Activated CD4-positive, alpha-beta T cell treated with anti-CD3 and anti-CD28 coated beads for 4 hours (primary cell): Measurements from ENCODE around the gene BCL7C.
"Not testable (repeated sequence)": the region's sequence is repeated elsewhere in the genome, so short reads cannot be mapped to it uniquely, and the experiment has no call there.

Experiments
- DNase-seq, 2 donors: peaks; one replicate each; pipeline ENCODE4 v3.0.0-alpha.2; 2020

The BCL7C gene

DNA sequence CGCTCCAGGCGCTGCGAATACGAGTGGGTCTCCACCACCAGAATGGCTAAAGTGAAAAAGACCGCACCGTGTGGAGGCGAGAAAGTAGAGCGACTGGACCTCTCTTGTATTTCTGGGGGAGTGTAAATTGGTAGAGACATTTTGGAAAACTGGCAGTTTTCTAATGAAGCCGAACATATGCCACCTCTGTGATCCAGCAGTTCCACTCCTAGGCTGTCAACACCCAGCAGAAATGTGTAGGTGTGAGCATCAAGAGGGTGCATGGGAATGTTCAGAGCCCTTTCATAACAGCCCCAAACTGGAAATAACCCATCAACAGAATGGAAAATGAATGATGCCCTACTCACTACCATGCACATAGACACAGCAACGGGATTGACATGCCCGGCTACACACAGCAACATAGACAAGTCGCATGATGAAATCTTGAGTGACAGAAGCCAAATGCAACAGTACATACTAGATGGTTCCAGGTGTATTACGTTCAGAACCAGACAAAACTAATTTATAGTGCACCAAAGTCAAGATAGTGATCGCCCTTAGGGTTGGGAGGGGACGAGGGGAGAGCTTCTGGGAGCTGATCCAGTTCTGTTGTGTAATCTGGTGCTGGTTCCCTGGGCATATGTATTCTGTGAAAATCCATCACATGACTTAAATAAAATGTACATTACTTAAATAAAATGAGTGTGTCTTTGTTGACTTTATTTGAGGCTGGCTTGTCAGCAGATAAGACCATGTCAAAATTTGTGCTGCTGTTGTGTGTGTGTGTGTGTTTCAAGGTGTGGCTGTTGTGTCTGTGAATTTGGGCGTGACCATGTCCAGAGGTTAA, 877 bp upstream of the BCL7C start:
- DNase-seq = no peak

DNA sequence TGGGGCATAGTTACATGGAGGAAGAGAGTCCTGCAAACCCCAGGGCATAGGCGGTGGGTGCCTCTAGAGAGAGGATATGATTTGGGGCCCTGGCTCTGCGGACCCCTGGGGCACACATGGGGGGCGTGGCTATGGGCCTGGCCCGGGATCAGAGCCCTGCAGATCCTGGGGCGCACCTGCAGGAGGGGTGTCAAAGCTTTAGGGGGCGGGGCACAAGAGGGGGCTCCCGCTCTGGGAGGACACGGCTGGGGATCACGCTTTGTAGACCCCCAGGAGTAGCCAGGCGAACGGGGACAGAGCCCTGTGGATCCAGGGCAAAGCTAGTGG, 497 bp downstream of the BCL7C start:
- no peak for DNase-seq

DNA sequence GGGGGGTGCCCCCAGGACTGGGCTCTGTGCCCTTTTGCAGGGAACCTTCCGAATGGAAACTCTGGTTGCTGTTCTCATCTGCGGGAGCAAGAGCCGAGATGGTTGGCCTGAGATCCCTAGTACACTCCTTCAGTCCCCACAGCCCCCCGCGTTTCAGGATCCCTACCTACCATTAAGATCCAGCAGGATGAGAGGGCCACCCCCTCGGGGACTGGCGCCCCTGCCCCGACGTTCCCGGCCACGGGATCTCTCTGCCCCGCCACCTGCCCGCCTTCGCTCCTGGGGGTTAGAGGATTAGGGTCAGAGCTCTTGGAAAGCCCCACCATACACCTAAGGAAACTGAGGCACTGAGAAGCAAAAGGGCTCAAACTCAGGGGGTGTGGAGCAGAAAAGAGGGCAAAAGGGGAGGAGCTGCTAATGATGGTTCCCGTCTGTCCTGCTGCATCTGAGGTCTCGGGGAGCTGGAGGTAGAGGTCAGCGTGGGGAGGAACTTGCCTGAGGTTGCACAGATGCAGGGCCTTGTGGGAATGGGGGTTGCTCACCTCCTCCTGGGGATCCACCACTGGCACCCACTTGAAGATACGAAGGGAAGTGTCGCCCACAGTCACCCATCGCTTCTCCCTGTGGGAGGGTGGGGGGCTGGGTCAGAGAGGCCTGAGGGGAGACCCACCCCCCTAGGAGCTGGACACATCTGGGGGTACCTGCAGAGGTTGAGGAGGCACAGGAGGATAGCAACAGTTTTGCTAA, 1.0 kb downstream of the BCL7C start:
- DNase-seq = no peak

- not testable (repeated sequence) for DNase-seq
Observed at GRCh38 chr16:30891043-30891823, 2.6 kb downstream of the BCL7C start.

DNA sequence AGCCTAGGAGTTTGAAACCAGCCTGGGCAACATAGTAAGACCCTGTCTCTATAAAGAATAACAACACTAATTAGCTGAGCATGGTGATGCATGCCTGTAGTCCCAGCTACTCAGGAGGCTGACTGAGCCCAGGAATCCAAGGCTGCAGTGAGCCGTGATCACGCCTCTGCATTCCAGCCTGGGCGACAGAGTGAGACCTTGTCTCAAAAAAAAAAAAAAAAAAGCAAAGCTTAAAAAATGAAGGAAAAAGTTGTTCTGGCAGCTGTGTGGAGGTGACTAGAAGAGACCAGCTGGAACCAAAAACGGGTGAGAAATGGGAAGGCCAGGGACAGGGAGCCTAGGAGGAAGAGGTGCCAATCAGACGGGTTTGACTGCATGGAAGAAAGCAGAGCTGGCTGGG, 4.2 kb downstream of the BCL7C start:
- DNase-seq = no peak

DNA sequence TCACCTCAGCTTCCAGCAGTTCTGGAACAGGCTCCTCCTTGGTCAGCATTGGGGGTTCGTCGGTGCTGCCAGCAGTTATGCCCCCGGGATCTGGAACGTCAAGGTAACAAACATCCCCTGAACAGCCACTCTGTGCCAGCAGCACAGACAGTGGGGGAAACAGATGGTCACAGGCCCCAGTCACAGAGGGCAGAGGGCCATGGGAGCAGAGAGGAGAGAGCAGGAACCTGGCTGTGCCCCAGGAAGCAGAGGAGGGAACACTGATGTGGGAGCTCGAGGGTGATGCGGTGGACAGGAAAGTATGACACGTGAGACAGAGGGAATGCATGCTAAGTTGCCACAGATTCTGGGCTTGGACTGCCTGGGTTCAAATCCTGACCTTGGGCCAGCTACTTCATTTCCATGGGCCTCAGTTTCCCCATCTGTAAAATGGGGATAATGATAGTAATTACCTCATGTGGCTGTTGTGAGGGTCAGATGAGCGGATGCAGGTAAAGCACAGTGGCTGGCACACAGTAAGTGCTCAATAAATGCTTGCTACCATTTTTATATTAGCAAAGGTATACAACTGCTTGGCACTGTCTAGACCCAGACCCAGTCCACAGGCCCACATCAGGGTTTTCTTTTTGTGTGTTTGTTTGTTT, 4.9 kb downstream of the BCL7C start:
- no peak for DNase-seq

DNA sequence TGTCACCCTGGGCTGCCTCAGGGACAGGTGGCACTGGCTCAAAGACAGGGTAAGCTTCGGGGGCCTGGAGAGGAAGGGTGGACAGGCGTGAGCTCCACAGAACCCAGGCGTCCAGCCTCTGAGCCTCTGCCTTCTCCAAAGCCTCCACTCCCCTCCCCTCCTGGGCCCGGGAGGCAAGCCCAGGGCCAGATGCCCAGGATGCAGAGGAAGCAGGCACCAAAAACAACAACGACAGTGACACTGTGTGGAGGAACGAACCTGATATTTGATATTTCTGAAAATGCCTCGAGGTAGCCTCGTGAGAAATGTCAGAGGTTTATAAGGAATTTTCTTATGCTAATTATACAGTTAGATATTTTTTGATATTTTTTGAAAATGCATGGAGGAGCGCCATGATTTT, 6.0 kb downstream of the BCL7C start:
- DNase-seq = no peak

- DNase-seq = no peak
Observed at GRCh38 chr16:30886145-30886544, 7.7 kb downstream of the BCL7C start.

- no peak for DNase-seq
Observed at GRCh38 chr16:30885196-30885595, 8.7 kb downstream of the BCL7C start.

DNA sequence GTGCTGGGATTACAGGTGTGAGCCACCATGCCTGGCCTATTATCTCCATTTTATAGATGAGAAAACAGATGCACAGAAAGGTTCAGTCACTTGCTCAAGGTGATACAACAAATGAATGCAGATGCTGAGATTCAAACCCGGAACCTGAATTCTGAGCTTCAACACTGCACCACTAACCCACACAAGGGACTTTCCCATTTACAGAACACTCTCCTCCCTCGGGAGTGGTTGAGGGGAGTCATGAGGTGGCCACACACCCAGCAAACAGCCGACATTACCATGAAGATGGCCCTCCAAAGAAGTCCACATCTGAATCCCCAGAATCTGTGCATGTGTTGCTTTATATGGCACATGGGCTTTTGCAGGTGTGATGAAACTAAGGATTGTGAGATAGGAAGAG, 9.1 kb downstream of the BCL7C start:
- DNase-seq = no peak

- DNase-seq = no peak
Observed at GRCh38 chr16:30882429-30883310, 11.2 kb downstream of the BCL7C start.

- DNase-seq = no peak
Observed at GRCh38 chr16:30876867-30877266, 17.0 kb downstream of the BCL7C start.

- peak in 1 of 2 donors; percentile 7 for DNase-seq
Observed at GRCh38 chr16:30875871-30876801, 17.7 kb downstream of the BCL7C start.

DNA sequence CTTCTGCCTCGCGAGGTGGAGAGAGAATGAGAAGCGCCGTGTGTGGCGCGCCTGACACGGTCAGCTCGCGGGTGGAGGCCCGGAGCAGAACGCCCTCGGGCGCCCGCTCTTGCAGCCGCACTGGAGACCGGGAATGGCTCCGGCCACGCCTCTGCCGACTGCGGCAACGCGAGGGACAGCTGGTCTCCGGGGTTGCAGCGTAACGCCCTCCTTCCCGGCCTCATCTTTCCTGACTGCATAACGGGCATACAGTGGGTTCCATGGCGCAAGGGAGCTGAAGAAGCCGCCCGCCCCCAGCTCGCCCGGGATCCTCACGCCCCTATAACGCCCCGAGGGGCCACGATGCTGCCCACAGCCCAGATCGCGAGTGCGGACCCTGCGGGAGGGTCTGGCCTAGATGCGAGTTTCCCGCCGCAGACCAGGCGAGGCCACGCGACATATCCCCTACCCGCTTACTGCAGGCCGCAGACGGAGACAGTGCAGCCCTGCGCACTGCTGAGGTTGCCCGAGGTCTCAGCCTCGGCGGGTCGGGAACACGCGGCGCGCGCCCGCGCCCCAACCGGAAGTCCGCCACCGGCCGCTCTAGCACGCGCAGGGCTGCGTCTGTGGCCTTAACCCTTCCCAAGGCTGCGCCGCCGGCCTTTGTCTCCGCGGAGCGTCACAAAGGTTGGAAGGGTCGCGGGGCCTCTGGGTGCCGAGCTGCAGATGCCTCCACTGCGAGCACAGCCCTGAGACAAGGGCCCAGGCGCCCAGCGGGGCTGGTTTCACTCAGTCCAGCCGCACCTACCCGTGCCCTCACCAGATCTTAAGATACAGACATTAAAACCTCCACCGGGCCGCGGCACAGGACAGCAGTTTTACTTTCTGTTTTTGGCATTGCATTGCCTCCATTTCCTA, 18.8 kb downstream of the BCL7C start:
- peak; percentile 85 to 87 for DNase-seq

- no peak for DNase-seq
Observed at GRCh38 chr16:30874244-30874820, 19.5 kb downstream of the BCL7C start.

GRCh38 chr16:30870904-30871303, 23.0 kb downstream of the BCL7C start:
- DNase-seq = no peak

DNA sequence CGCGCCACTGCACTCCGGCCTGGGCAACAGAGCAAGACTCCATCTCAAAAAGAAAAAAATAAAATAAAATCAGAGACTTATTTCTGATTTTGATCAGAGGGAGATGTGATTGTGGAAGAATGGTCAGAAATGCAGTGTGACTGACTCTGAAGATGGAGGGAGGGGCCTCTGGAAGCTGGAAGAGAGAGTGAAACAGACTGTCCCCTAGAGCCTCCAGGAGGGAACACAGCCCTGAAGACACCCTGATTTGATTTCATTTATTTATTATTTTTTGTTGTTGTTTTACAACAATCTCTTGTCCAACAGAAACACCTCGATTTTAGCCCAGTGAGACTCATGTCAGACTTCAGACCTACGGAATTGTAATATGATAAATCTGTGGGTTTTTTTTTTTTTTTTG, 26.1 kb downstream of the BCL7C start:
- no peak for DNase-seq

DNA sequence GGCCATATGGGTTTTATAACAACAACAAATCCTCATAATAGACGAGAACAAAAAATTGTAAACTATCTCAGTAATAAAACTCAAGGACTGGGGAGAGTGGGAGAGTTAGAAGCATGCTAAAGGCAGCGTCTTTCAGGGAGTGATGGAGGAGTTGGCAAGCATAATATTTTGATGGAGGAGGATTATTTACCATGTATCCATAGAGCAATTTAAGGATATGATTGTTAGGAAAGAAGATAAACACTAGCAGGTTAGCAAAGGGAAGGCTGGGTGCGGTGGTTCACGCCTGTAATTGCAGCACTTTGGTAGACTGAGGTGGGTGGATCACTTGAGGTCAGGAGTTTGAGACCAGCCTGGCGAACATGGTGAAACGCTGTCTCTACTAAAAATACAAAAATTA, 27.8 kb downstream of the BCL7C start:
- DNase-seq = no peak

DNA sequence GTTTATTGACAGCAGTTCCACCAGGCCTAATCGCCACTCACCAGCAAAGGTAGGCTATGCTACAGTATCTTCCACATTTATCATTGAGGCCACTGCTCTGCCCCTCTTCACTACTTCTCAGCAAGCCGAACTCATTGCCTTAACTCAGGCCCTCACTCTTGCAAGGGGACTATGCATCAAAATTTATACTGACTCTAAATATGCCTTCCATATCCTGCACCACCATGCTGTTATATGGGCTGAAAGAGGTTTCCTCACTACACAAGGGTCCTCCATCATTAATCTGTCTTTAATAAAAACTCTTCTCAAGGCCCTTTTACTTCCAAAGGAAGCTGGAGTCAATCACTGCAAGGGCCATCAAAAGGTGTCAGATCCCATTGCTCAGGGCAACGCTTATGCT, 30.7 kb downstream of the BCL7C start:
- DNase-seq = not testable (repeated sequence)
